ENCODE results near the gene FAN1. TPM values are rescaled to one million over a fixed set of nuclear protein-coding genes. Genes with fewer than 3 reads are reported as not detected.

The FAN1 gene
- total and polyA plus RNA-seq, 2 of the 4 experiments (the other 2 are of a cell fraction): 7.6 to 12.4 TPM

DNA sequence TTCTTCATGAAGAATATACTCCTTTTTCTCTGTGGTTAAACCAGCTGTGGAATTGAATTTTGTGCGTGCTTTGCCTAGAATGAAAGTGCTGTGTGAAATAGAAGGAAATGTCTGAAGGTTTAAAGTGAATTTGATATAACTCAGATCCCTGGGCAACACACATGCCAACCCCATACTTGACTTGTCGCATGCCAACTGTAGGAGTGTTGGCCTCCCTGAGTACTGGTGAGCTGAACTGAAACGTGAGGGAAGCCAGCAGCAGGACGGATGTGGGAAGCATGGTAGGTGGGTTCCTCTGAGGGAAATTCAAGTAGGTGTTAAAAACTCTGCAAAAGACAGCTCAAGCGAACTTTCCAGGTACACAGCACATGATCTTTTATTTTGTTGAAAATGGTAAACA is 14.7 kb downstream of the FAN1 start:
- WGBS, 2 experiments (ENCODE audit: extremely low coverage in 2 of 2, insufficient read length in 1 of 2): no CpG with 5 or more reads among the region's 5 CpGs
- no peak overlapping the region for H3K23ac ChIP-seq (ENCODE audit: low read depth, low read length)
- no peaks in the 10 kb centered on the region; a peak in 1 of 4 replicates for H3K79me1 ChIP-seq (ENCODE audit: low read depth in 1 of 2, low read length in 2 of 2)
- H3K4ac ChIP-seq (ENCODE audit: low read depth, low read length): no peak overlapping the region
- no peak overlapping the region for H4K91ac ChIP-seq (ENCODE audit: insufficient read depth, low read depth, low read length)
- H2BK20ac ChIP-seq (ENCODE audit: low read depth, low read length): no peak overlapping the region
- H4K5ac ChIP-seq (ENCODE audit: low read depth, low read length): no peak overlapping the region
- H4K20me1 ChIP-seq (ENCODE audit: insufficient read depth, low read length): peaks cover 3% of the 10 kb centered on the region; the same call in 1 of the 2 replicates
- dilution Hi-C loops (cut with HindIII; ENCODE audit: low sequenced_read_pairs, unreplicated experiment): no loop called here
- intact Hi-C loops (cut with micrococcal nuclease): no loop called here
- no peak for ATAC-seq (ENCODE audit: low read depth)
- no peak for DNase-seq
- no peak overlapping the region for H2AFZ ChIP-seq (replicated peaks; ENCODE audit: low read length, poor library complexity)
- H3K27me3 ChIP-seq (ENCODE audit: control insufficient read depth, insufficient read depth, low read length): no peaks in the 10 kb centered on the region
- H2BK15ac ChIP-seq (ENCODE audit: low read depth, low read length): no peak overlapping the region
- in situ Hi-C loops (cut with MboI; ENCODE audit: low sequenced_read_pairs): no loop called here
- H3K9me3 ChIP-seq (ENCODE audit: control insufficient read depth, insufficient read depth, low read length): no peaks in the 10 kb centered on the region
- BruUV-seq (replicated peaks): no TSS peak
- H3K9ac ChIP-seq (ENCODE audit: low read depth, low read length): no peak overlapping the region
- no peak overlapping the region for H2BK120ac ChIP-seq (ENCODE audit: low read depth, low read length)
- no peak overlapping the region for H3K56ac ChIP-seq (ENCODE audit: extremely low read depth, insufficient read depth, low read length)
- no peak overlapping the region for H3K14ac ChIP-seq (replicated peaks; ENCODE audit: low read depth, low read length)
- H4K8ac ChIP-seq (ENCODE audit: low read depth in 2 of 2, low read length in 2 of 2): no peak overlapping the region
- ChIA-PET CTCF (interaction anchor here (0.5 to 1.2 kb wide), 2 partner anchors 15 to 211 kb away, joined by 3 read pairs; no protein-coding TSS in a partner anchor), POLR2A (ENCODE audit: unreplicated experiment) (no interaction called here)
- H3K27ac ChIP-seq (ENCODE audit: insufficient read depth, low read length): no peak overlapping the region
- no peak overlapping the region for H2AK9ac ChIP-seq (replicated peaks; ENCODE audit: low read depth, low read length, poor library complexity)
- no peak overlapping the region for H2AK5ac ChIP-seq (ENCODE audit: low read depth, low read length)
- no peak overlapping the region for H2BK5ac ChIP-seq (ENCODE audit: low read depth, low read length, poor library complexity, severe bottlenecking)
- no peak overlapping the region for H3K4me3 ChIP-seq (ENCODE audit: insufficient read depth, low read depth, low read length)
- H3K4me2 ChIP-seq (ENCODE audit: low read depth, low read length): no peak overlapping the region
- H3K4me1 ChIP-seq (ENCODE audit: control insufficient read depth, insufficient read depth, low read length): peaks cover 8% of the 10 kb centered on the region
- peaks cover 30% of the 10 kb centered on the region for H3K36me3 ChIP-seq (ENCODE audit: control insufficient read depth, insufficient read depth, low read length)
- H3K9me1 ChIP-seq (ENCODE audit: insufficient read depth, low read length): peaks cover 3% of the 10 kb centered on the region; the same call in 1 of the 2 replicates
- H3K18ac ChIP-seq (ENCODE audit: low read depth, low read length): no peak overlapping the region
- TF ChIP-seq POLR2A (IDR thresholded peaks at IDR 0.05; ENCODE audit: low read depth, low read length) (no peak), MXI1 (IDR thresholded peaks at IDR 0.05; ENCODE audit: borderline replicate concordance, low read depth, low read length) (no peak)
